Thyroid gland (tissue), 4 donors: ENCODE measurements around the gene PNKD.

Source experiments
- POLR2A ChIP-seq, 2 donors: fragments of 450-650 bp; IDR thresholded peaks; one replicate each; pipeline ENCODE4 v1.6.1; 2017; ENCODE audit warnings: antibody characterized with exemption in 2 of 2, mild to moderate bottlenecking in 2 of 2, moderate library complexity in 1 of 2
- TF ChIP-seq, protein P1 (sequence below), 6 experiments: fragments of 200-600 bp in 3 of 6; fragments of 450-650 bp in 3 of 6; sonication (generic) in 3 of 6; IDR thresholded peaks; one replicate each; pipeline ENCODE4 v1.5.1; 2016 to 2019; ENCODE audit warnings: antibody characterized with exemption in 6 of 6, mild to moderate bottlenecking in 2 of 6, inconsistent platforms in 1 of 6, moderate library complexity in 1 of 6

DNA sequence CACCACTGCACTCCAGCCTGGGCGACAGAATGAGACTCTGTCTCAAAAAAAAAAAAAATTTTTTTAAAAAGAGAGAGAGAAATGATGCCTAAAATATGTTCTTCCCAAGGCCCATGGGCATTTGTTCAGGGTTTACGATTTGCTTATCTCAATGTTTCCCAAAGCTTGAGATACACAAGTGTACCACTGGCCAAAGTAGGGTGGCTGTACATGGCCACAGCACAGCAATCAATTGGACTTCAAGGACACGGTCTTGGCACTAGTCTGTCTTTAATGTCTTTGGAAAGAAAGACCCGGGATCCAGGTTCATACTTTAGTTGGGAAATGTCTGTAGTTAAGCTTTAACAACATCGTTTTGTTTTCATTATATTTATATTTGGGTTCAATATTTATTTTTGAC is 76.9 kb downstream of the PNKD start:
- no peak for TF ChIP-seq POLR2A (IDR thresholded peaks at IDR 0.05)
- TF ChIP-seq, protein P1, sequence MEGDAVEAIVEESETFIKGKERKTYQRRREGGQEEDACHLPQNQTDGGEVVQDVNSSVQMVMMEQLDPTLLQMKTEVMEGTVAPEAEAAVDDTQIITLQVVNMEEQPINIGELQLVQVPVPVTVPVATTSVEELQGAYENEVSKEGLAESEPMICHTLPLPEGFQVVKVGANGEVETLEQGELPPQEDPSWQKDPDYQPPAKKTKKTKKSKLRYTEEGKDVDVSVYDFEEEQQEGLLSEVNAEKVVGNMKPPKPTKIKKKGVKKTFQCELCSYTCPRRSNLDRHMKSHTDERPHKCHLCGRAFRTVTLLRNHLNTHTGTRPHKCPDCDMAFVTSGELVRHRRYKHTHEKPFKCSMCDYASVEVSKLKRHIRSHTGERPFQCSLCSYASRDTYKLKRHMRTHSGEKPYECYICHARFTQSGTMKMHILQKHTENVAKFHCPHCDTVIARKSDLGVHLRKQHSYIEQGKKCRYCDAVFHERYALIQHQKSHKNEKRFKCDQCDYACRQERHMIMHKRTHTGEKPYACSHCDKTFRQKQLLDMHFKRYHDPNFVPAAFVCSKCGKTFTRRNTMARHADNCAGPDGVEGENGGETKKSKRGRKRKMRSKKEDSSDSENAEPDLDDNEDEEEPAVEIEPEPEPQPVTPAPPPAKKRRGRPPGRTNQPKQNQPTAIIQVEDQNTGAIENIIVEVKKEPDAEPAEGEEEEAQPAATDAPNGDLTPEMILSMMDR (IDR thresholded peaks at IDR 0.05), result no peak
